ENCODE data around the gene TMEM240.

DNA sequence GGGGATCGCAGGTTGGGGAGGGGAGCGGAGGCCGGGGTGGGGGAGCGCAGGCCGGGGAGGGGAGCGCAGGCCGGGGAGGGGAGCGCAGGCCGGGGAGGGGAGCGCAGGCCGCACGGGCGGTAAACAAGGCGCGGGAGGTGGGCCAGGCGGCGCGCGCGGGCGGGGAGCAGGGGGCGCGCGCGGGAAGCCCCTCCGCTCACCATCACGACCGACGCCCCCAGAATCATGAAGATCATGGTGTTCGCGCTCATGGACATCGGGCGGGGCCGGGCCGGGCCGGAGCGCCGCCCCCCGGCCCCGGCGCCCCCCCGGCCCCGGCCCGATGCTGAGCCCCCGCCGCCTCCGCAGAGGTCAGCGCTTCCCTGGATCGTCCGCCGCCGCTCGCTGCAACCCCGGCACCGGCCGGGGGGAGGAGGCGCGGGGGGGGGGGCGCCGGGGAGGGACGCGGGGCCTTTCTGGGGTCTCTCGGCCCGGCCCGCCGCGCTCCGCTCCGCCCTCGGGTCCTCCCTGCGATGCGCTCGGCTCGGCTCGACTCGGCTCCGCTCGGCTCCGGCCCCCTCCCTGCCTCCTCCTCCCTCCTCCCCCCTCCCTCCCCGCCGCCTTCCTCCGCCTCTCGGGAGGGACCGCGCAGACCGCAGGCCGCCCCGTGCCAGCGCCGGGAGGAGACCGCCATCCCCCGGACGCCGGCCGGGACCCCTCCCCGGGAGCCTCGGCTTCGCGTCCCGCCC is at the start of gene TMEM240:
- TF ChIP-seq, protein P1, sequence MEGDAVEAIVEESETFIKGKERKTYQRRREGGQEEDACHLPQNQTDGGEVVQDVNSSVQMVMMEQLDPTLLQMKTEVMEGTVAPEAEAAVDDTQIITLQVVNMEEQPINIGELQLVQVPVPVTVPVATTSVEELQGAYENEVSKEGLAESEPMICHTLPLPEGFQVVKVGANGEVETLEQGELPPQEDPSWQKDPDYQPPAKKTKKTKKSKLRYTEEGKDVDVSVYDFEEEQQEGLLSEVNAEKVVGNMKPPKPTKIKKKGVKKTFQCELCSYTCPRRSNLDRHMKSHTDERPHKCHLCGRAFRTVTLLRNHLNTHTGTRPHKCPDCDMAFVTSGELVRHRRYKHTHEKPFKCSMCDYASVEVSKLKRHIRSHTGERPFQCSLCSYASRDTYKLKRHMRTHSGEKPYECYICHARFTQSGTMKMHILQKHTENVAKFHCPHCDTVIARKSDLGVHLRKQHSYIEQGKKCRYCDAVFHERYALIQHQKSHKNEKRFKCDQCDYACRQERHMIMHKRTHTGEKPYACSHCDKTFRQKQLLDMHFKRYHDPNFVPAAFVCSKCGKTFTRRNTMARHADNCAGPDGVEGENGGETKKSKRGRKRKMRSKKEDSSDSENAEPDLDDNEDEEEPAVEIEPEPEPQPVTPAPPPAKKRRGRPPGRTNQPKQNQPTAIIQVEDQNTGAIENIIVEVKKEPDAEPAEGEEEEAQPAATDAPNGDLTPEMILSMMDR (IDR thresholded peaks at IDR 0.05; ENCODE audit: insufficient read depth, low read depth, low read length) = no peak
- TF ChIP-seq EZH2 (IDR thresholded peaks at IDR 0.05; ENCODE audit: insufficient read depth, low read length) = no peak

Data from astrocyte (in vitro differentiated cells and primary cell).